PC-9 (cell line): Measurements from ENCODE around the gene AP2M1. TPM values are rescaled to one million over a fixed set of nuclear protein-coding genes. Genes with fewer than 3 reads are reported as not detected.

Experiments
- BruUV-seq: library from RNA; stranded (reverse); fragments of 400-500 nt; replicated peaks from 2 replicates; lab custom pipeline; 2021; lab: Mats Ljungman, UMichigan
- CTCF ChIA-PET: fragments of 300-600 bp; sonication (Branson Sonifier 250); formaldehyde crosslinking; loops from one replicate; lab custom pipeline; 2022; ENCODE audit warnings: antibody characterized with exemption; lab: Charles Lee
- POLR2A ChIA-PET: fragments of 300-600 bp; sonication (Branson Sonifier 250); formaldehyde crosslinking; loops from one replicate; lab custom pipeline; 2022; ENCODE audit warnings: antibody characterized with exemption; ENCODE audit not compliant: unreplicated experiment; lab: Charles Lee
- DNase-seq, 2 experiments: peaks; one replicate each; pipeline versions ENCODE4 v3.0.0 to v3.0.0-alpha.2; 2015 to 2022; ENCODE audit warnings: mixed read lengths in 1 of 2
- H2AFZ ChIP-seq: fragments of 200-600 bp; sonication (generic); 2 replicates; pipeline ENCODE4 v1.8.1; 2017; ENCODE audit warnings: antibody characterized with exemption
- H3F3A ChIP-seq: fragments of 200-600 bp; sonication (generic); 2 replicates; pipeline ENCODE4 v1.8.1; 2017; ENCODE audit warnings: antibody characterized with exemption, mild to moderate bottlenecking, low read depth; ENCODE audit not compliant: insufficient read depth
- H3K27ac ChIP-seq: fragments of 200-600 bp; sonication (generic); 2 replicates; pipeline ENCODE4 v1.6.1; 2016; ENCODE audit warnings: mixed run types
- H3K27me3 ChIP-seq: fragments of 200-600 bp; sonication (generic); 2 replicates; pipeline ENCODE4 v1.6.1; 2016; ENCODE audit warnings: low read depth, mixed run types; ENCODE audit not compliant: insufficient read depth
- H3K36me3 ChIP-seq: fragments of 200-600 bp; sonication (generic); 2 replicates; pipeline ENCODE4 v1.6.1; 2016; ENCODE audit warnings: low read depth, mixed run types
- H3K4me1 ChIP-seq: fragments of 200-600 bp; sonication (generic); replicated peaks from 2 replicates; pipeline ENCODE4 v1.6.1; 2016; ENCODE audit warnings: mixed run types; ENCODE audit not compliant: insufficient read depth
- H3K4me2 ChIP-seq: fragments of 200-600 bp; sonication (generic); 2 replicates; pipeline ENCODE4 v1.6.1; 2017; ENCODE audit warnings: mixed run types
- H3K4me3 ChIP-seq: fragments of 200-600 bp; sonication (generic); 2 replicates; pipeline ENCODE4 v1.6.1; 2016; ENCODE audit warnings: mixed run types
- H3K79me2 ChIP-seq: fragments of 200-600 bp; sonication (generic); 2 replicates; pipeline ENCODE4 v1.6.1; 2017; ENCODE audit warnings: low read depth, mixed run types
- H3K9me2 ChIP-seq: fragments of 200-600 bp; sonication (generic); 2 replicates; pipeline ENCODE4 v1.8.1; 2017; ENCODE audit warnings: mild to moderate bottlenecking; ENCODE audit not compliant: insufficient read depth
- H3K9me3 ChIP-seq: fragments of 200-600 bp; sonication (generic); 2 replicates; pipeline ENCODE4 v1.8.1; 2016; ENCODE audit warnings: low read depth; ENCODE audit not compliant: insufficient read depth
- H4K20me1 ChIP-seq: fragments of 200-600 bp; sonication (generic); 2 replicates; pipeline ENCODE4 v1.8.1; 2017; ENCODE audit not compliant: insufficient read depth
- EZH2 ChIP-seq: fragments of 200-600 bp; sonication (generic); IDR thresholded peaks from 2 replicates; pipeline ENCODE4 v1.8.0; 2017; ENCODE audit warnings: antibody characterized with exemption, low read depth
- intact Hi-C: fragments of 100-400 bp; cut with micrococcal nuclease; formaldehyde crosslinking; loops from one replicate; pipeline ENCODE4 v1.10.0; 2022; ENCODE audit not compliant: unreplicated experiment
- total RNA-seq: library from RNA; stranded (reverse); gene quantifications from 2 replicates; pipeline ENCODE4 v1.2.3, GENCODE V29; 2021
- TF ChIP-seq, protein P1 (sequence below): fragments of 200-600 bp; sonication (generic); conservative IDR thresholded peaks from 2 replicates; pipeline ENCODE4 v1.6.1; 2017; ENCODE audit warnings: mixed run types, antibody characterized with exemption, mild to moderate bottlenecking, moderate library complexity

Gene AP2M1
- total RNA-seq, 1 experiment from 2014 or later: 606 TPM

- intact Hi-C loops: loop anchor here (1.0 to 2.0 kb wide), 4 partner anchors 9 to 291 kb away; no protein-coding TSS in a partner anchor
- Histone ChIP-seq H3K9me3 (no peaks in the 10 kb centered on the region), H3K27ac (peak overlapping the region; percentile 74), H3K27me3 (no peaks in the 10 kb centered on the region), H3K4me2 (peak overlapping the region; percentile 83), H3K4me1 (peaks cover 17% of the 10 kb centered on the region), H3K36me3 (peaks cover 54% of the 10 kb centered on the region), H3K79me2 (peaks cover 36% of the 10 kb centered on the region), H2AFZ (peak overlapping the region; percentile 94), H3K4me3 (peak overlapping the region; percentile 78), H3F3A (peaks cover 24% of the 10 kb centered on the region), H4K20me1 (peaks cover 18% of the 10 kb centered on the region), H3K9me2 (no peaks in the 10 kb centered on the region)
- CTCF ChIA-PET: interaction anchor here (0.7 to 1.9 kb wide), 5 partner anchors 9 to 301 kb away, joined by 3 to 8 read pairs (median 4); partner anchors contain the start of genes AP2M1 and PARL
- POLR2A ChIA-PET: interaction anchor here (0.6 to 1.0 kb wide), 6 partner anchors 9 to 792 kb away, joined by 3 to 9 read pairs (median 4); no protein-coding TSS in a partner anchor
- DNase-seq: peak; percentile 97 to 100
- BruUV-seq: TSS peak; percentile 97
- TF ChIP-seq, protein P1, sequence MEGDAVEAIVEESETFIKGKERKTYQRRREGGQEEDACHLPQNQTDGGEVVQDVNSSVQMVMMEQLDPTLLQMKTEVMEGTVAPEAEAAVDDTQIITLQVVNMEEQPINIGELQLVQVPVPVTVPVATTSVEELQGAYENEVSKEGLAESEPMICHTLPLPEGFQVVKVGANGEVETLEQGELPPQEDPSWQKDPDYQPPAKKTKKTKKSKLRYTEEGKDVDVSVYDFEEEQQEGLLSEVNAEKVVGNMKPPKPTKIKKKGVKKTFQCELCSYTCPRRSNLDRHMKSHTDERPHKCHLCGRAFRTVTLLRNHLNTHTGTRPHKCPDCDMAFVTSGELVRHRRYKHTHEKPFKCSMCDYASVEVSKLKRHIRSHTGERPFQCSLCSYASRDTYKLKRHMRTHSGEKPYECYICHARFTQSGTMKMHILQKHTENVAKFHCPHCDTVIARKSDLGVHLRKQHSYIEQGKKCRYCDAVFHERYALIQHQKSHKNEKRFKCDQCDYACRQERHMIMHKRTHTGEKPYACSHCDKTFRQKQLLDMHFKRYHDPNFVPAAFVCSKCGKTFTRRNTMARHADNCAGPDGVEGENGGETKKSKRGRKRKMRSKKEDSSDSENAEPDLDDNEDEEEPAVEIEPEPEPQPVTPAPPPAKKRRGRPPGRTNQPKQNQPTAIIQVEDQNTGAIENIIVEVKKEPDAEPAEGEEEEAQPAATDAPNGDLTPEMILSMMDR: no peak
- no peak for TF ChIP-seq EZH2
These were observed 11.0 kb downstream of the AP2M1 start for GRCh38 chr3:184185461-184186183.

GRCh38 chr3:184186184-184186901, 11.7 kb downstream of the AP2M1 start, which contains the start of gene ABCF3:
ABCF3 (plus strand) TSS chr3:184186199; CDS start chr3:184186208, 9 bp downstream.
- intact Hi-C loops: loop anchor here (2.0 kb wide), 2 partner anchors 54 to 292 kb away; no protein-coding TSS in a partner anchor
- peaks cover 17% of the 10 kb centered on the region for H3K4me1 ChIP-seq
- peaks cover 24% of the 10 kb centered on the region for H3F3A ChIP-seq
- no peak for TF ChIP-seq EZH2
- TF ChIP-seq, protein P1: no peak
- peak within 1 kb of the TSS; percentile 96 for H3K4me2 ChIP-seq
- H3K27ac ChIP-seq: peak within 1 kb of the TSS; percentile 74
- ChIA-PET CTCF (interaction anchor here (0.6 to 1.9 kb wide), 6 partner anchors 10 to 302 kb away, joined by 3 to 8 read pairs (median 4); partner anchors contain the start of genes AP2M1 and PARL), POLR2A (interaction anchor here (0.6 to 1.0 kb wide), 6 partner anchors 10 to 792 kb away, joined by 3 to 9 read pairs (median 4); no protein-coding TSS in a partner anchor)
- peaks cover 36% of the 10 kb centered on the region for H3K79me2 ChIP-seq
- H4K20me1 ChIP-seq: peaks cover 18% of the 10 kb centered on the region
- no peaks in the 10 kb centered on the region for H3K9me2 ChIP-seq
- H3K27me3 ChIP-seq: no peaks in the 10 kb centered on the region
- BruUV-seq: no TSS peak
- H3K9me3 ChIP-seq: no peaks in the 10 kb centered on the region
- H3K36me3 ChIP-seq: peaks cover 53% of the 10 kb centered on the region
- H3K4me3 ChIP-seq: peak within 1 kb of the TSS; percentile 78
- peak in 1 of 2 experiments; percentile 60 for DNase-seq
- H2AFZ ChIP-seq: peak within 1 kb of the TSS; percentile 94

DNA sequence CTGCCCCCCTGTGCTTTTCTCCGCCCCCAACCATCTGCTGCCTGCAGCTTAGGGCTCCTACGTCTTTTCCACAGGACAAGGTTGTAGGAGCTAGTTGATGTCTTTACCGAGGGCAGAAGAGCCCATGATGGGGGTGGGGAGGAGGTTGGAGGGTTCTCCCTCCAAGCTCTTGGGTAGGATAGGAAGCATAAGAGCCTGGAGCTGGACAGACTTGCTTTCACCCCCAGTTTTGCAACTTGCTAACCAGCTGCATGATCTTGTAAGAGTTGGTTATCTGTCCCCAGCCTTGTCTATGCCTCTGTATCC, 12.2 kb downstream of the AP2M1 start:
- Histone ChIP-seq H4K20me1 (peaks cover 18% of the 10 kb centered on the region), H3K4me2 (peak overlapping the region; percentile 96), H3K79me2 (peaks cover 36% of the 10 kb centered on the region), H3K27ac (peak overlapping the region; percentile 40; the same call in 1 of the 2 replicates), H2AFZ (peak overlapping the region; percentile 93), H3K4me3 (peak overlapping the region; percentile 78), H3K9me3 (no peaks in the 10 kb centered on the region), H3K9me2 (no peaks in the 10 kb centered on the region), H3K36me3 (peaks cover 49% of the 10 kb centered on the region), H3K4me1 (peaks cover 17% of the 10 kb centered on the region), H3F3A (peaks cover 24% of the 10 kb centered on the region), H3K27me3 (no peaks in the 10 kb centered on the region)
- DNase-seq: no peak
- CTCF ChIA-PET: interaction anchor here (0.6 to 1.9 kb wide), 3 partner anchors 24 to 302 kb away, joined by 5 to 8 read pairs (median 5); partner anchors contain the start of gene PARL
- intact Hi-C loops: loop anchor here (2.0 kb wide), 2 partner anchors 54 to 292 kb away; no protein-coding TSS in a partner anchor
- TF ChIP-seq EZH2: no peak
- TF ChIP-seq, protein P1: no peak
- POLR2A ChIA-PET: no interaction called here
- TSS peak; percentile 30 for BruUV-seq
